GOT3 (cell line): ENCODE data around the gene MCAT.

Experiments
- DNase-seq: peaks from one replicate; lab custom pipeline; 2025; ENCODE audit warnings: mixed read lengths; lab: John Stamatoyannopoulos, UW

Gene MCAT

GRCh38 chr22:43090130-43090789 is 52.9 kb downstream of the MCAT start:
- DNase-seq = peak; percentile 31

GRCh38 chr22:43088984-43089717 is 54.0 kb downstream of the MCAT start, which contains the start of gene TTLL1:
Gene TTLL1 (minus strand): TSS chr22:43089391. CDS start chr22:43075586, 13,805 bp downstream.
- DNase-seq = peak; percentile 61

- DNase-seq = no peak
Measured at GRCh38 chr22:43088627-43088983, 54.6 kb downstream of the MCAT start.

- no peak for DNase-seq
Measured at GRCh38 chr22:43085658-43086606, 57.3 kb downstream of the MCAT start.
